RKO (cell line): ENCODE results near the gene SERPINI1.
"Not testable (repeated sequence)": the region's sequence is repeated elsewhere in the genome, so short reads cannot be mapped to it uniquely, and the experiment has no call there.

Experiments used
- DNase-seq: peaks from one replicate; pipeline ENCODE4 v3.0.0-alpha.2; 2016; ENCODE audit warnings: low spot score

SERPINI1 gene

GRCh38 chr3:167787440-167787839, 51.9 kb downstream of the SERPINI1 start:
- DNase-seq = no peak

- DNase-seq = no peak
Measured at GRCh38 chr3:167798443-167798842, 62.9 kb downstream of the SERPINI1 start.

GRCh38 chr3:167808910-167809309, 73.4 kb downstream of the SERPINI1 start:
- no peak for DNase-seq

- DNase-seq = no peak
Measured at GRCh38 chr3:167810236-167810635, 74.7 kb downstream of the SERPINI1 start.

GRCh38 chr3:167811031-167811430, 75.5 kb downstream of the SERPINI1 start:
- no peak for DNase-seq

- DNase-seq = no peak
Measured at GRCh38 chr3:167813169-167814123, 77.9 kb downstream of the SERPINI1 start.

GRCh38 chr3:167814441-167814951, 79.0 kb downstream of the SERPINI1 start:
- no peak for DNase-seq

GRCh38 chr3:167816953-167817352, 81.4 kb downstream of the SERPINI1 start:
- DNase-seq = no peak

- no peak for DNase-seq
Measured at GRCh38 chr3:167820102-167820865, 84.8 kb downstream of the SERPINI1 start.

- no peak for DNase-seq
Measured at GRCh38 chr3:167821248-167821805, 85.8 kb downstream of the SERPINI1 start.

GRCh38 chr3:167823738-167824137, 88.2 kb downstream of the SERPINI1 start:
- no peak for DNase-seq

GRCh38 chr3:167827588-167827987, 92.1 kb downstream of the SERPINI1 start:
- DNase-seq = not testable (repeated sequence)

- DNase-seq = no peak
Measured at GRCh38 chr3:167829071-167829470, 93.5 kb downstream of the SERPINI1 start.

- DNase-seq = no peak
Measured at GRCh38 chr3:167830007-167830406, 94.5 kb downstream of the SERPINI1 start.

GRCh38 chr3:167835359-167835758, 99.8 kb downstream of the SERPINI1 start:
- no peak for DNase-seq

GRCh38 chr3:167835953-167836352, 100.4 kb downstream of the SERPINI1 start:
- no peak for DNase-seq

GRCh38 chr3:167837466-167837865, 101.9 kb downstream of the SERPINI1 start:
- no peak for DNase-seq

- DNase-seq = no peak
Measured at GRCh38 chr3:167839460-167840134, 104.1 kb downstream of the SERPINI1 start.

GRCh38 chr3:167840247-167840646, 104.7 kb downstream of the SERPINI1 start:
- no peak for DNase-seq

GRCh38 chr3:167843481-167843880, 108.0 kb downstream of the SERPINI1 start:
- no peak for DNase-seq

- no peak for DNase-seq
Measured at GRCh38 chr3:167843886-167844285, 108.4 kb downstream of the SERPINI1 start.

- no peak for DNase-seq
Measured at GRCh38 chr3:167844528-167844927, 109.0 kb downstream of the SERPINI1 start.
